H1 (cell line): ENCODE results near the gene TRIM41. TPM values are rescaled to one million over a fixed set of nuclear protein-coding genes. Genes with fewer than 3 reads are reported as not detected.
A peak's percentile ranks its signal among the peaks of the same experiment; 100 is the strongest.

Experiments
- BRCA1 ChIP-seq: IDR thresholded peaks from 2 replicates; pipeline ENCODE4 v1.6.1; 2012; ENCODE audit warnings: low read depth, low read length, improper control_type of control experiment
- GTF2F1 ChIP-seq: IDR thresholded peaks from 2 replicates; pipeline ENCODE4 v1.6.1; 2012; ENCODE audit warnings: low read depth, low read length, improper control_type of control experiment, borderline replicate concordance
- RAD21 ChIP-seq, 2 experiments: IDR thresholded peaks in 1 of 2; conservative IDR thresholded peaks in 1 of 2; 2 replicates each; pipeline ENCODE4 v1.6.1; 2011; ENCODE audit warnings: low read depth in 2 of 2, low read length in 2 of 2, improper control_type of control experiment in 1 of 2, inconsistent platforms in 1 of 2, mild to moderate bottlenecking in 1 of 2, moderate library complexity in 1 of 2
- polyA plus RNA-seq, 7 experiments: library from polyadenylated mRNA; depleted of rRNA in 3 of 7; stranded (reverse) in 5 of 7; unstranded in 2 of 7; fragments of >200 nt in 5 of 7; fragments of 200-250 nt in 2 of 7; gene quantifications; 1 replicate in 5 of 7; 2 replicates in 1 of 7; 4 replicates in 1 of 7; pipeline versions ENCODE4 v1.2.1 to v1.2.3, GENCODE V29; 2011 to 2013; ENCODE audit warnings: missing spikeins in 2 of 7, mixed read lengths in 2 of 7
- total RNA-seq: library from RNA; stranded (reverse); fragmentation: NEBNext Ultra II Directional; extraction: Animal tissue kit (Norgen Biotek cat#: 25700); gene quantifications from 2 replicates; pipeline ENCODE4 v1.2.1, GENCODE V29; 2021
- TF ChIP-seq, protein P1 (sequence below): IDR thresholded peaks from 2 replicates; pipeline ENCODE4 v1.6.1; 2012; ENCODE audit warnings: inconsistent platforms

The TRIM41 gene
- total and polyA plus RNA-seq, 2 of the 8 experiments (the other 6 are each of a cell fraction or from before 2014, with no cell fraction given): 12.9 to 21.6 TPM

DNA sequence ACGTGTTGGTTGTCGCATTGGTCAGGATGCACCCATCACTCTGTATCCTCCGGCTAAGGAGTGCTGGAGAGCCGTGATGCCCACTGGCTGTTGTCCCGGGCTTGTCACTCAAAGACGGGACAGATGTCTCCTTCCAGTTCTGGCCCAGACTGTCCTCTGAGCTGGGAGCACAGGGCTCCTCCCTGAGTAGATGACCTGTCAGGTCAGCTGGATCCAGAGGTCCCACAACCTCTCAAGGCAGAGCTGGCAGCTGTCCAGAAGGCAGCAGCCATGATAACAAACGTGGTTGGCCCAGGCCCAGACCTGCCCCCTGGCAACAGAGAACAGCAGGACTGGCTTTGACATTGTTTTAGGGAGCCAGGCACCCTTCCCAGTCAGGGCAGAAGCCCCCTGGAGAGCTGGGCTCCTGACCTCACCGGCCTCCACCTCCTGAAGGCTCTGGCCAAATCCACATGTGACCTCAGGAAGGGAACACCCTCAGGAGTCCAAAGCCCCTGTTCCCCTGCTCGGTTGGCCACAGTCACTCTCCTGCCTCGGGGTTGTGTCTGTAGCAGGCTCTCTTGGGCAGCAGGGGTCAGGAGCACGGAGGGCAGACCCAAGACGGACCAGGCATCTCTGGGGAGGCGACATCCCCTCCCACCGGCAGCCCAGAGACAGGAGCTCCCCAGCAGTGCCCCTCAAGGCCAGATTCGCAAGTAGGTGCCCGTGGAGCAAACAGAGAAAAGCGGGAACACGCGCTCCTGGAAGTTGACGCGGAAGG is 28.4 kb upstream of the TRIM41 start (continued):
- TF ChIP-seq, protein P1, sequence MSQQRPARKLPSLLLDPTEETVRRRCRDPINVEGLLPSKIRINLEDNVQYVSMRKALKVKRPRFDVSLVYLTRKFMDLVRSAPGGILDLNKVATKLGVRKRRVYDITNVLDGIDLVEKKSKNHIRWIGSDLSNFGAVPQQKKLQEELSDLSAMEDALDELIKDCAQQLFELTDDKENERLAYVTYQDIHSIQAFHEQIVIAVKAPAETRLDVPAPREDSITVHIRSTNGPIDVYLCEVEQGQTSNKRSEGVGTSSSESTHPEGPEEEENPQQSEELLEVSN: peak; percentile 61; the same call in 1 of the 2 replicates
- TF ChIP-seq RAD21 (IDR thresholded peaks at IDR 0.05 in 1 of 2, conservative IDR thresholded peaks at IDR 0.05 in 1 of 2; ENCODE audit: low read depth in 2 of 2, low read length in 2 of 2) (peak in 1 of 2 experiments; percentile 24; a peak in 1 of 4 replicates), BRCA1 (no peak), GTF2F1 (no peak)
